ENCODE measurements around the gene FMO5. TPM values are rescaled to one million over a fixed set of nuclear protein-coding genes. Genes with fewer than 3 reads are reported as not detected.

FMO5 gene
- total and polyA plus RNA-seq, 2 of the 13 experiments (the other 11 are each of a cell fraction or from before 2014, with no cell fraction given) = 48.2 to 149 TPM

GRCh38 chr1:147260956-147261355 lies 35.8 kb upstream of the FMO5 start:
- H3K4me2 ChIP-seq (ENCODE audit: low read depth, low read length) = no peak overlapping the region
- H4K20me1 ChIP-seq (ENCODE audit: insufficient read depth, low read length) = peaks cover 4% of the 10 kb centered on the region; the same call in 1 of the 2 replicates
- no peak for TF ChIP-seq BORCS8-MEF2B (CRISPR knock-in tag; IDR thresholded peaks at IDR 0.05)
- peak; percentile 32; the same call in 1 of the 2 replicates for TF ChIP-seq ZNF564 (CRISPR knock-in tag; IDR thresholded peaks at IDR 0.05)
- peak; percentile 61 for TF ChIP-seq RBM22 (optimal IDR thresholded peaks at IDR 0.05; ENCODE audit: low read length)
- H3K27me3 ChIP-seq (ENCODE audit: control insufficient read depth in 1 of 2, insufficient read depth in 2 of 2, low read length in 2 of 2) = no peaks in the 10 kb centered on the region
- DNase-seq (ENCODE audit: low spot score) (no peak), ATAC-seq (no peak), FAIRE-seq (no peak)
- in situ Hi-C loops (cut with HindIII; ENCODE audit: extremely low pct_ligation_motif_present, low pct_unique_long_range_greater_than_20kb) = no loop called here
- intact Hi-C loops (cut with micrococcal nuclease; ENCODE audit: unreplicated experiment) = no loop called here
- no peak overlapping the region for H3K9ac ChIP-seq (ENCODE audit: insufficient read depth, low read depth, low read length)
- TSS peak; percentile 10 for BruUV-seq (replicated peaks)
- peaks cover 20 to 79% of the 10 kb centered on the region in 2 experiments for H3K36me3 ChIP-seq (replicated peaks in 1 of 2; ENCODE audit: control insufficient read depth in 1 of 2, insufficient read depth in 2 of 2, low read length in 2 of 2)
- ChIA-PET CTCF (ENCODE audit: low intra/inter-chr PET ratio, low total read pairs) (no interaction called here), POLR2A (no interaction called here)
- H2AFZ ChIP-seq (ENCODE audit: low read length) = no peak overlapping the region
- H3K4me3 ChIP-seq (replicated peaks in 1 of 3; ENCODE audit: insufficient read depth in 1 of 3, low read depth in 2 of 3, low read length in 3 of 3) = no peak overlapping the region
- WGBS (ENCODE audit: low lambda C conversion rate) = 95% methylated on average over 4 of the region's 4 CpGs
- H3K4me1 ChIP-seq (ENCODE audit: insufficient read depth, low read length) = peaks cover 29% of the 10 kb centered on the region
- no peak overlapping the region for H3K27ac ChIP-seq (ENCODE audit: extremely low read length, insufficient read depth, low read length)
- no peaks in the 10 kb centered on the region for H3K9me3 ChIP-seq (ENCODE audit: low read length)
- H3K79me2 ChIP-seq (ENCODE audit: insufficient read depth, low read length) = peaks cover 48% of the 10 kb centered on the region

- ATAC-seq (no peak), DNase-seq (ENCODE audit: low spot score) (no peak), FAIRE-seq (no peak)
- 92% methylated on average over 9 of the region's 9 CpGs for WGBS (ENCODE audit: low lambda C conversion rate)
- BruUV-seq (replicated peaks) = no TSS peak
- peaks cover 37% of the 10 kb centered on the region for H4K20me1 ChIP-seq (ENCODE audit: insufficient read depth, low read length)
- POLR2A ChIA-PET = no interaction called here
- H3K27me3 ChIP-seq (ENCODE audit: control insufficient read depth in 1 of 2, insufficient read depth in 2 of 2, low read length in 2 of 2) = no peaks in the 10 kb centered on the region
- intact Hi-C loops (cut with micrococcal nuclease; ENCODE audit: unreplicated experiment) (no loop called here), in situ Hi-C loops (cut with HindIII; ENCODE audit: extremely low pct_ligation_motif_present, low pct_unique_long_range_greater_than_20kb) (no loop called here)
- H3K4me2 ChIP-seq (ENCODE audit: low read depth, low read length) = no peak overlapping the region
- no peak overlapping the region for H2AFZ ChIP-seq (ENCODE audit: low read length)
- TF ChIP-seq ZNF569 (CRISPR knock-in tag; IDR thresholded peaks at IDR 0.05; ENCODE audit: borderline replicate concordance) (no peak), WIZ (CRISPR knock-in tag; IDR thresholded peaks at IDR 0.05) (no peak), NBN (conservative IDR thresholded peaks at IDR 0.05) (no peak), POGZ (CRISPR knock-in tag; IDR thresholded peaks at IDR 0.05) (no peak)
- no peak overlapping the region for H3K27ac ChIP-seq (ENCODE audit: extremely low read length, insufficient read depth, low read length)
- H3K4me1 ChIP-seq (ENCODE audit: insufficient read depth, low read length) = peaks cover 50% of the 10 kb centered on the region
- no peak overlapping the region for H3K4me3 ChIP-seq (replicated peaks in 1 of 3; ENCODE audit: insufficient read depth in 1 of 3, low read depth in 2 of 3, low read length in 3 of 3)
- H3K36me3 ChIP-seq (replicated peaks in 1 of 2; ENCODE audit: control insufficient read depth in 1 of 2, insufficient read depth in 2 of 2, low read length in 2 of 2) = peaks cover 7 to 42% of the 10 kb centered on the region in 2 experiments
- no peaks in the 10 kb centered on the region for H3K9me3 ChIP-seq (ENCODE audit: low read length)
- CTCF ChIA-PET (ENCODE audit: low intra/inter-chr PET ratio, low total read pairs) = no interaction called here
- no peak overlapping the region for H3K9ac ChIP-seq (ENCODE audit: insufficient read depth, low read depth, low read length)
- peaks cover 98% of the 10 kb centered on the region for H3K79me2 ChIP-seq (ENCODE audit: insufficient read depth, low read length)
These were observed 27.4 kb upstream of the FMO5 start for GRCh38 chr1:147252540-147252939.

Measured in HepG2 (cell line).